ENCODE data around the gene GTF2H1. TPM values are rescaled to one million over a fixed set of nuclear protein-coding genes. Genes with fewer than 3 reads are reported as not detected.

The GTF2H1 gene
- polyA plus RNA-seq, 1 of the 3 experiments (the other 2 are of a cell fraction), result 31.2 TPM

DNA sequence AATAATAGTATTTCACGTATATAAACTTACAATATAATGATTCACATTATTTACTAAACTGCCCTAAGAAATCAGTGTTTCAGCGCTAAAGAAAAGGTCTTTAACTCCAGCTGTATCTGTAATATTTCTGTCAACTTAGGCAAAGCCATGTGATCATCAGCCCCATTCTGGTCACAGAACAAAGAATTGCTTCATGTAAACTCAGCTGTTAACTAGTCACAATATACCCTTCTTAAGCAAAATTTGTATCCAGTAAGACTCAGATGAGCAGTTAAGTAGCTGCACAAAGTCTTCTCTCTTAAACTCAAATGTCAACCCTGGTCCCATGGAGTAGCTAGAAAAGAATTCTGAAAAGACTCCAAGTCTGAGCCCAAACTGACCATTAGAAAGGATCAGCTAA lies 27.1 kb upstream of the GTF2H1 start:
- no peaks in the 10 kb centered on the region for H4K20me1 ChIP-seq (ENCODE audit: insufficient read depth)
- no peak overlapping the region for H3K9ac ChIP-seq
- no peak overlapping the region for H3K27ac ChIP-seq (ENCODE audit: low read depth in 2 of 2, low read length in 1 of 2)
- no peaks in the 10 kb centered on the region for H3K9me3 ChIP-seq
- no peak for DNase-seq
- no peaks in the 10 kb centered on the region for H3F3A ChIP-seq (replicated peaks; ENCODE audit: insufficient read depth)
- H3K4me1 ChIP-seq (ENCODE audit: control insufficient read depth in 1 of 2, insufficient read depth in 2 of 2, low read depth in 1 of 2, low read length in 1 of 2), result no peaks in the 10 kb centered on the region
- POLR2A ChIA-PET, result no interaction called here
- no peaks in the 10 kb centered on the region for H3K9me2 ChIP-seq
- H3K79me2 ChIP-seq (ENCODE audit: insufficient read depth), result no peaks in the 10 kb centered on the region
- 99% methylated on average over 2 of the region's 2 CpGs for WGBS (ENCODE audit: low lambda C conversion rate)
- H3K27me3 ChIP-seq (ENCODE audit: insufficient read depth), result no peaks in the 10 kb centered on the region
- no peak overlapping the region for H2AFZ ChIP-seq (ENCODE audit: low read depth)
- TF ChIP-seq RXRA (IDR thresholded peaks at IDR 0.05; ENCODE audit: borderline replicate concordance, low read depth), result no peak
- no peak for TF ChIP-seq NRF1 (IDR thresholded peaks at IDR 0.05; ENCODE audit: low read depth, low read length)
- TF ChIP-seq, protein P1, sequence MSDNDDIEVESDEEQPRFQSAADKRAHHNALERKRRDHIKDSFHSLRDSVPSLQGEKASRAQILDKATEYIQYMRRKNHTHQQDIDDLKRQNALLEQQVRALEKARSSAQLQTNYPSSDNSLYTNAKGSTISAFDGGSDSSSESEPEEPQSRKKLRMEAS (IDR thresholded peaks at IDR 0.05; ENCODE audit: low read depth), result no peak
- TF ChIP-seq RCOR1 (IDR thresholded peaks at IDR 0.05; ENCODE audit: low read length), result no peak
- TF ChIP-seq FOXJ3 (CRISPR knock-in tag; IDR thresholded peaks at IDR 0.05), result no peak
- no peak for TF ChIP-seq MXI1 (IDR thresholded peaks at IDR 0.05; ENCODE audit: low read depth, low read length)
- TF ChIP-seq, protein P2, sequence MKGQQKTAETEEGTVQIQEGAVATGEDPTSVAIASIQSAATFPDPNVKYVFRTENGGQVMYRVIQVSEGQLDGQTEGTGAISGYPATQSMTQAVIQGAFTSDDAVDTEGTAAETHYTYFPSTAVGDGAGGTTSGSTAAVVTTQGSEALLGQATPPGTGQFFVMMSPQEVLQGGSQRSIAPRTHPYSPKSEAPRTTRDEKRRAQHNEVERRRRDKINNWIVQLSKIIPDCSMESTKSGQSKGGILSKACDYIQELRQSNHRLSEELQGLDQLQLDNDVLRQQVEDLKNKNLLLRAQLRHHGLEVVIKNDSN (IDR thresholded peaks at IDR 0.05; ENCODE audit: borderline replicate concordance, low read depth), result no peak
- no peak overlapping the region for H3K4me3 ChIP-seq (ENCODE audit: low read depth in 2 of 2, low read length in 1 of 2)
- peaks cover 74 to 81% of the 10 kb centered on the region in 2 experiments for H3K36me3 ChIP-seq (replicated peaks in 1 of 2; ENCODE audit: control insufficient read depth in 1 of 2, insufficient read depth in 2 of 2, low read length in 1 of 2)
- CTCF ChIA-PET, result no interaction called here
- no peak overlapping the region for H3K4me2 ChIP-seq

DNA sequence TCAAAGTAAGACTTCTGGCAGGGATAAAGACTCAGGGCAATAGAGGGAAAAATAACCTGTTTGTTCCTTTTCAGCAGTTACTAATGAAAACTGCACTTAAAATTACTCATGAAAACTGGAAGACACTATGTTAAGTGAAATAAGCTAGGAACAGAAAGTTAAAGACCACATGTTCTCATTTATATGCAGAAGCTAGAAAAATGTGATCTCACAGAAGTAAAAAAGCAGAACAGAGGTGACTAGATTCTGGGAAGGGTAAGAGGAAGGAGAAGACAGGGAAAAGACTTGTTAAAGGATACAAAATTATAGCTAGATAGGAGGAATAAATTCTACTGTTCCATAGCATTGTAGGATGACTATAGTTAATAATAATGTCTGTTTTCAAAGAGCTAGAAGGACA lies 22.6 kb upstream of the GTF2H1 start:
- Histone ChIP-seq H4K20me1 (ENCODE audit: insufficient read depth) (no peaks in the 10 kb centered on the region), H3K4me2 (no peak overlapping the region), H2AFZ (ENCODE audit: low read depth) (no peak overlapping the region), H3K4me1 (ENCODE audit: control insufficient read depth in 1 of 2, insufficient read depth in 2 of 2, low read depth in 1 of 2, low read length in 1 of 2) (no peaks in the 10 kb centered on the region), H3K9me3 (no peaks in the 10 kb centered on the region), H3K27ac (ENCODE audit: low read depth in 2 of 2, low read length in 1 of 2) (no peak overlapping the region), H3K79me2 (ENCODE audit: insufficient read depth) (no peaks in the 10 kb centered on the region), H3K9me2 (no peaks in the 10 kb centered on the region), H3K27me3 (ENCODE audit: insufficient read depth) (no peaks in the 10 kb centered on the region), H3K9ac (no peak overlapping the region), H3K4me3 (ENCODE audit: low read depth in 2 of 2, low read length in 1 of 2) (no peak overlapping the region), H3K36me3 (replicated peaks in 1 of 2; ENCODE audit: control insufficient read depth in 1 of 2, insufficient read depth in 2 of 2, low read length in 1 of 2) (peaks cover 59 to 67% of the 10 kb centered on the region in 2 experiments), H3F3A (replicated peaks; ENCODE audit: insufficient read depth) (no peaks in the 10 kb centered on the region)
- ChIA-PET CTCF (interaction anchor here (1.3 to 1.4 kb wide), 2 partner anchors 15 to 16 kb away, joined by 3 read pairs; no protein-coding TSS in a partner anchor), POLR2A (no interaction called here)
- DNase-seq, result no peak
- TF ChIP-seq TAF1 (IDR thresholded peaks at IDR 0.05; ENCODE audit: borderline replicate concordance, low read depth, low read length) (no peak), MEF2A (IDR thresholded peaks at IDR 0.05; ENCODE audit: borderline replicate concordance, low read depth) (no peak), EP300 (IDR thresholded peaks at IDR 0.05; ENCODE audit: borderline replicate concordance in 1 of 2, low read depth in 1 of 2, low read length in 1 of 2) (no peak), TEAD4 (IDR thresholded peaks at IDR 0.05; ENCODE audit: borderline replicate concordance, insufficient read depth) (no peak), EZH2phosphoT487 (IDR thresholded peaks at IDR 0.05; ENCODE audit: borderline replicate concordance, low read depth) (no peak), POLR2AphosphoS5 (IDR thresholded peaks at IDR 0.05; ENCODE audit: low read depth, low read length) (no peak), NFIC (IDR thresholded peaks at IDR 0.05; ENCODE audit: borderline replicate concordance) (no peak), GABPA (IDR thresholded peaks at IDR 0.05; ENCODE audit: low read depth) (no peak), YY1 (IDR thresholded peaks at IDR 0.05; ENCODE audit: low read depth) (no peak), RXRA (IDR thresholded peaks at IDR 0.05; ENCODE audit: borderline replicate concordance, low read depth) (no peak), CHD2 (IDR thresholded peaks at IDR 0.05; ENCODE audit: low read length, partially characterized antibody) (no peak), MXI1 (IDR thresholded peaks at IDR 0.05; ENCODE audit: low read depth, low read length) (no peak), NRF1 (IDR thresholded peaks at IDR 0.05; ENCODE audit: low read depth, low read length) (no peak), RAD21 (IDR thresholded peaks at IDR 0.05; ENCODE audit: low read length) (no peak), CTCF (IDR thresholded peaks at IDR 0.05) (no peak), RFX5 (IDR thresholded peaks at IDR 0.05; ENCODE audit: low read length) (no peak), ELF1 (IDR thresholded peaks at IDR 0.05) (no peak), SIN3A (IDR thresholded peaks at IDR 0.05; ENCODE audit: borderline replicate concordance, low read depth, low read length) (no peak), FOSL2 (IDR thresholded peaks at IDR 0.05; ENCODE audit: borderline replicate concordance, low read depth) (no peak)
- TF ChIP-seq, protein P3, sequence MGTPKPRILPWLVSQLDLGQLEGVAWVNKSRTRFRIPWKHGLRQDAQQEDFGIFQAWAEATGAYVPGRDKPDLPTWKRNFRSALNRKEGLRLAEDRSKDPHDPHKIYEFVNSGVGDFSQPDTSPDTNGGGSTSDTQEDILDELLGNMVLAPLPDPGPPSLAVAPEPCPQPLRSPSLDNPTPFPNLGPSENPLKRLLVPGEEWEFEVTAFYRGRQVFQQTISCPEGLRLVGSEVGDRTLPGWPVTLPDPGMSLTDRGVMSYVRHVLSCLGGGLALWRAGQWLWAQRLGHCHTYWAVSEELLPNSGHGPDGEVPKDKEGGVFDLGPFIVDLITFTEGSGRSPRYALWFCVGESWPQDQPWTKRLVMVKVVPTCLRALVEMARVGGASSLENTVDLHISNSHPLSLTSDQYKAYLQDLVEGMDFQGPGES (IDR thresholded peaks at IDR 0.05; ENCODE audit: low read depth, low read length), result no peak

Data from SK-N-SH (cell line).